GM23248 (cell line): Measurements from ENCODE around the gene NTRK2. TPM values are rescaled to one million over a fixed set of nuclear protein-coding genes. Genes with fewer than 3 reads are reported as not detected.

Experiments used
- DNase-seq: peaks from one replicate; pipeline ENCODE4 v3.0.0-alpha.2; 2015
- H2AFZ ChIP-seq: fragments of 200-600 bp; sonication (generic); 2 replicates; pipeline ENCODE4 v1.6.1; 2016; ENCODE audit warnings: antibody characterized with exemption
- H3F3A ChIP-seq: fragments of 200-600 bp; sonication (generic); 2 replicates; pipeline ENCODE4 v1.6.1; 2016; ENCODE audit warnings: mild to moderate bottlenecking, antibody characterized with exemption, mixed run types; ENCODE audit not compliant: insufficient read depth
- H3K27ac ChIP-seq: fragments of 200-600 bp; sonication (generic); 2 replicates; pipeline ENCODE4 v1.5.1; 2016; ENCODE audit warnings: mild to moderate bottlenecking
- H3K27me3 ChIP-seq: fragments of 200-600 bp; sonication (generic); replicated peaks from 2 replicates; pipeline ENCODE4 v1.6.1; 2016; ENCODE audit warnings: mild to moderate bottlenecking; ENCODE audit not compliant: insufficient read depth
- H3K36me3 ChIP-seq: fragments of 200-600 bp; sonication (generic); 2 replicates; pipeline ENCODE4 v1.6.1; 2016; ENCODE audit warnings: low read depth, mild to moderate bottlenecking
- H3K4me1 ChIP-seq: fragments of 200-600 bp; sonication (generic); 2 replicates; pipeline ENCODE4 v1.6.1; 2016; ENCODE audit warnings: mild to moderate bottlenecking; ENCODE audit not compliant: insufficient read depth
- H3K4me2 ChIP-seq: fragments of 200-600 bp; sonication (generic); one replicate; pipeline ENCODE4 v1.6.1; 2016; ENCODE audit warnings: mild to moderate bottlenecking; ENCODE audit not compliant: unreplicated experiment
- H3K4me3 ChIP-seq: fragments of 200-600 bp; sonication (generic); 2 replicates; pipeline ENCODE4 v1.5.1; 2016; ENCODE audit warnings: mild to moderate bottlenecking
- H3K79me2 ChIP-seq: fragments of 200-600 bp; sonication (generic); 2 replicates; pipeline ENCODE4 v1.6.1; 2016; ENCODE audit warnings: mild to moderate bottlenecking; ENCODE audit not compliant: insufficient read depth
- H3K9ac ChIP-seq: fragments of 200-600 bp; sonication (generic); 2 replicates; pipeline ENCODE4 v1.6.1; 2016; ENCODE audit warnings: mild to moderate bottlenecking
- H3K9me2 ChIP-seq: fragments of 200-600 bp; sonication (generic); 2 replicates; pipeline ENCODE4 v1.6.1; 2016; ENCODE audit warnings: mixed run types, mild to moderate bottlenecking, moderate library complexity; ENCODE audit not compliant: insufficient read depth
- H3K9me3 ChIP-seq: fragments of 200-600 bp; sonication (generic); one replicate; pipeline ENCODE4 v1.6.1; 2017; ENCODE audit warnings: low read depth
- H4K20me1 ChIP-seq: fragments of 200-600 bp; sonication (generic); 2 replicates; pipeline ENCODE4 v1.6.0; 2016; ENCODE audit not compliant: insufficient read depth
- EZH2 ChIP-seq: fragments of 200-600 bp; sonication (generic); IDR thresholded peaks from 2 replicates; pipeline ENCODE4 v1.6.1; 2018; ENCODE audit warnings: antibody characterized with exemption, mild to moderate bottlenecking; ENCODE audit not compliant: insufficient read depth, poor library complexity, severe bottlenecking
- EZH2phosphoT487 ChIP-seq: fragments of 200-600 bp; sonication (generic); IDR thresholded peaks from 2 replicates; pipeline ENCODE4 v1.6.1; 2018; ENCODE audit warnings: antibody characterized with exemption, moderate library complexity, mild to moderate bottlenecking, low read depth; ENCODE audit not compliant: insufficient read depth
- WGBS, 2 experiments: methylation state at CpG; one replicate each; pipeline ENCODE4 v1.1.6; 2015 to 2017; ENCODE audit warnings: low lambda C conversion rate in 2 of 2, low coverage in 1 of 2; ENCODE audit errors: missing lambda C conversion rate in 2 of 2; 5-methylcytosine and 5-hydroxymethylcytosine counted together
- in situ Hi-C: fragments of 300-500 bp; cut with MboI; formaldehyde crosslinking; loops from 2 replicates; pipeline ENCODE4 v1.15.0; 2020
- polyA plus RNA-seq: library from polyadenylated mRNA; unstranded; fragments of >200 nt; fragmentation: Nextera tagmentation; extraction: Ambion mirVana; gene quantifications from 2 replicates; pipeline ENCODE4 v1.2.1, GENCODE V29; 2016
- total RNA-seq: library from RNA; depleted of rRNA; stranded (reverse); fragments of >200 nt; shearing (Covaris generic); gene quantifications from 2 replicates; pipeline ENCODE4 v1.2.3, GENCODE V29; 2014

Gene NTRK2
- total and polyA plus RNA-seq, 2 experiments from 2014 or later = not detected

GRCh38 chr9:84997472-84997871 lies 327.9 kb downstream of the NTRK2 start:
- in situ Hi-C loops = no loop called here
- no peak overlapping the region for H3K4me2 ChIP-seq
- no peaks in the 10 kb centered on the region for H3F3A ChIP-seq
- no peak for TF ChIP-seq EZH2
- no peak for TF ChIP-seq EZH2phosphoT487
- no peak for DNase-seq
- no peak overlapping the region for H2AFZ ChIP-seq
- no peak overlapping the region for H3K27ac ChIP-seq
- H3K36me3 ChIP-seq = no peaks in the 10 kb centered on the region
- H3K4me1 ChIP-seq = no peaks in the 10 kb centered on the region
- no peaks in the 10 kb centered on the region for H3K9me2 ChIP-seq
- H4K20me1 ChIP-seq = no peaks in the 10 kb centered on the region
- no peaks in the 10 kb centered on the region for H3K9me3 ChIP-seq
- WGBS, 2 experiments = 21 to 23% methylated on average over 2 of the region's 2 CpGs
- H3K79me2 ChIP-seq = no peaks in the 10 kb centered on the region
- H3K4me3 ChIP-seq = no peak overlapping the region
- no peak overlapping the region for H3K9ac ChIP-seq
- H3K27me3 ChIP-seq = no peaks in the 10 kb centered on the region

DNA sequence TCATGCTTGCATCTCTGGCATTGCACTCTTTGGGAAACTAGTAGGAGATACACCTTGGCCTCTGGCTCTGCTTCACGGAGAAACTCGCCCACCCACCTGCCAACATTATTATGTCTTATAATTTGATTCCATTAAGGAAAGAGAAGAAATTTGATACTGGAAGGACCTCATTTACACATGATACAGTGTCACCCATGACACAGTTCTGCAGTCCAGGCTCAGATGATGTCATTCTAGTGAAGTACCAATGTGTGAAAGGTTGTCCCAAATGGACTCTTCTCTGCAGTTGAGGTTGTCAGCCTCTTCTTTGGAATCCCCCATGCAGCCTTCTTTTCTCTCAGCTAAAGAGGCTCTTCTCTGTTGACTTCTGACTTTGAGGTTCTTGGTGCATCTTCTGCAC lies 329.1 kb downstream of the NTRK2 start:
- no peaks in the 10 kb centered on the region for H3K9me3 ChIP-seq
- H3K79me2 ChIP-seq = no peaks in the 10 kb centered on the region
- no peak for TF ChIP-seq EZH2
- TF ChIP-seq EZH2phosphoT487 = no peak
- DNase-seq = no peak
- H3K9ac ChIP-seq = no peak overlapping the region
- no peak overlapping the region for H3K4me2 ChIP-seq
- H3K9me2 ChIP-seq = no peaks in the 10 kb centered on the region
- H2AFZ ChIP-seq = no peak overlapping the region
- no peaks in the 10 kb centered on the region for H3F3A ChIP-seq
- no peaks in the 10 kb centered on the region for H3K36me3 ChIP-seq
- in situ Hi-C loops = no loop called here
- no peaks in the 10 kb centered on the region for H3K27me3 ChIP-seq
- H3K4me3 ChIP-seq = no peak overlapping the region
- WGBS, 2 experiments = 11 to 14% methylated on average over 2 of the region's 2 CpGs
- no peaks in the 10 kb centered on the region for H3K4me1 ChIP-seq
- H3K27ac ChIP-seq = no peak overlapping the region
- H4K20me1 ChIP-seq = no peaks in the 10 kb centered on the region

GRCh38 chr9:84999788-85000187 lies 330.3 kb downstream of the NTRK2 start:
- in situ Hi-C loops = no loop called here
- H3F3A ChIP-seq = no peaks in the 10 kb centered on the region
- 33 to 34% methylated on average over 7 of the region's 7 CpGs for WGBS, 2 experiments
- H3K9ac ChIP-seq = no peak overlapping the region
- H3K4me3 ChIP-seq = no peak overlapping the region
- no peaks in the 10 kb centered on the region for H3K4me1 ChIP-seq
- no peak for DNase-seq
- H3K79me2 ChIP-seq = no peaks in the 10 kb centered on the region
- no peak overlapping the region for H2AFZ ChIP-seq
- H4K20me1 ChIP-seq = no peaks in the 10 kb centered on the region
- no peak overlapping the region for H3K4me2 ChIP-seq
- H3K36me3 ChIP-seq = no peaks in the 10 kb centered on the region
- H3K9me3 ChIP-seq = no peaks in the 10 kb centered on the region
- H3K27ac ChIP-seq = no peak overlapping the region
- no peak for TF ChIP-seq EZH2
- H3K27me3 ChIP-seq = no peaks in the 10 kb centered on the region
- H3K9me2 ChIP-seq = no peaks in the 10 kb centered on the region

DNA sequence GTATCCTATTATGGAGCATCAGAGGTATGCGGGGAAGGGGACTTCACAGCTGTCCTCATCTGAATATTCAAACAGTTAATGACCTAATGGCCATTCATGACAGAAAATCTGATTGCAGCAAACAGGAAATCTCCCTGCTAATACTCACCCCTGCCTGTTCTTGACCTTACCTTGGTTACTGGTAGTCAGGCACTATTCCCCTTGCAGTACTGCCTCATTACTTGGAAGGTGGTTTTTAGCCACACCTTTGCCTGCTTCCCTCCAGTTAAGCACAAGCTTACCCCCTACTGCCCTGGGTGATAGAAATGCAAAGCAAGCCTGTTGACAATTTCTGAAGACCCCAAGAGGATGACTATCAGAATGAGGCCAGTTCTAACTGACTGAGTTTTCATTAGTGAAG lies 332.4 kb downstream of the NTRK2 start:
- no peak overlapping the region for H3K9ac ChIP-seq
- H2AFZ ChIP-seq = no peak overlapping the region
- 36 to 75% methylated on average over 1 of the region's 1 CpG for WGBS, 2 experiments
- no peak for DNase-seq
- no peaks in the 10 kb centered on the region for H3K9me3 ChIP-seq
- no peaks in the 10 kb centered on the region for H3F3A ChIP-seq
- no peak overlapping the region for H3K4me2 ChIP-seq
- H3K4me1 ChIP-seq = no peaks in the 10 kb centered on the region
- H3K9me2 ChIP-seq = no peaks in the 10 kb centered on the region
- no peak overlapping the region for H3K4me3 ChIP-seq
- TF ChIP-seq EZH2phosphoT487 (no peak), EZH2 (no peak)
- H3K27ac ChIP-seq = no peak overlapping the region
- no peaks in the 10 kb centered on the region for H3K79me2 ChIP-seq
- in situ Hi-C loops = no loop called here
- H4K20me1 ChIP-seq = no peaks in the 10 kb centered on the region
- H3K27me3 ChIP-seq = no peaks in the 10 kb centered on the region
- no peaks in the 10 kb centered on the region for H3K36me3 ChIP-seq

GRCh38 chr9:85004818-85005413 lies 335.4 kb downstream of the NTRK2 start:
- Histone ChIP-seq H3F3A (no peaks in the 10 kb centered on the region), H3K27me3 (no peaks in the 10 kb centered on the region), H3K4me3 (no peak overlapping the region), H3K79me2 (no peaks in the 10 kb centered on the region), H3K4me2 (no peak overlapping the region), H3K9me3 (no peaks in the 10 kb centered on the region), H3K4me1 (no peaks in the 10 kb centered on the region), H3K36me3 (no peaks in the 10 kb centered on the region), H3K9me2 (no peaks in the 10 kb centered on the region), H3K27ac (no peak overlapping the region), H3K9ac (no peak overlapping the region), H2AFZ (no peak overlapping the region), H4K20me1 (no peaks in the 10 kb centered on the region)
- in situ Hi-C loops = no loop called here
- no peak for TF ChIP-seq EZH2phosphoT487
- DNase-seq = peak; percentile 7
- WGBS, 2 experiments = 21 to 29% methylated on average over 3 of the region's 3 CpGs
